ENCODE results near the gene NCOR2. TPM values are rescaled to one million over a fixed set of nuclear protein-coding genes. Genes with fewer than 3 reads are reported as not detected.

NCOR2 gene
- total and polyA plus RNA-seq, 2 donors = 14.6 to 48.2 TPM

GRCh38 chr12:124551268-124552144, 15.9 kb downstream of the NCOR2 start:
- 30% methylated on average over 25 of the region's 25 CpGs for WGBS
- peak overlapping the region; percentile 15 to 82 for H3K27ac ChIP-seq (ENCODE audit: low read depth in 1 of 2, low read length in 1 of 2)
- no peaks in the 10 kb centered on the region for H3K27me3 ChIP-seq (ENCODE audit: control insufficient read depth in 2 of 2, insufficient read depth in 1 of 2, low read length in 1 of 2)
- peaks cover 3 to 21% of the 10 kb centered on the region in 2 donors for H3K36me3 ChIP-seq (ENCODE audit: control insufficient read depth in 2 of 2, insufficient read depth in 2 of 2, low read length in 1 of 2)
- H3K4me3 ChIP-seq (ENCODE audit: low read length in 2 of 2) = no peak overlapping the region
- H3K9me3 ChIP-seq (ENCODE audit: control insufficient read depth in 2 of 2, insufficient read depth in 1 of 2, low read length in 1 of 2) = peaks cover 0 to 12% of the 10 kb centered on the region in 2 donors
- H3K4me1 ChIP-seq (ENCODE audit: control insufficient read depth in 2 of 2, insufficient read depth in 2 of 2, low read length in 2 of 2) = peaks cover 41 to 84% of the 10 kb centered on the region in 2 donors
- peak in 1 of 9 donors; percentile 55 for DNase-seq (ENCODE audit: low read depth in 6 of 9, low spot score in 9 of 9)

- Histone ChIP-seq H3K27me3 (ENCODE audit: control insufficient read depth in 2 of 2, insufficient read depth in 1 of 2, low read length in 1 of 2) (no peaks in the 10 kb centered on the region), H3K27ac (ENCODE audit: low read depth in 1 of 2, low read length in 1 of 2) (peak overlapping the region; percentile 64 to 82), H3K4me3 (ENCODE audit: low read length in 2 of 2) (no peak overlapping the region), H3K9me3 (ENCODE audit: control insufficient read depth in 2 of 2, insufficient read depth in 1 of 2, low read length in 1 of 2) (peaks cover 0 to 12% of the 10 kb centered on the region in 2 donors), H3K4me1 (ENCODE audit: control insufficient read depth in 2 of 2, insufficient read depth in 2 of 2, low read length in 2 of 2) (peaks cover 42 to 86% of the 10 kb centered on the region in 2 donors), H3K36me3 (ENCODE audit: control insufficient read depth in 2 of 2, insufficient read depth in 2 of 2, low read length in 1 of 2) (peaks cover 3 to 21% of the 10 kb centered on the region in 2 donors)
- 43% methylated on average over 11 of the region's 11 CpGs for WGBS
- no peak for DNase-seq (ENCODE audit: low read depth in 6 of 9, low spot score in 9 of 9)
Measured at GRCh38 chr12:124550123-124551089, 17.0 kb downstream of the NCOR2 start.

GRCh38 chr12:124549629-124550028, 17.8 kb downstream of the NCOR2 start:
- Histone ChIP-seq H3K36me3 (ENCODE audit: control insufficient read depth in 2 of 2, insufficient read depth in 2 of 2, low read length in 1 of 2) (peaks cover 7 to 21% of the 10 kb centered on the region in 2 donors), H3K4me3 (ENCODE audit: low read length in 2 of 2) (no peak overlapping the region), H3K27ac (ENCODE audit: low read depth in 1 of 2, low read length in 1 of 2) (no peak overlapping the region), H3K9me3 (ENCODE audit: control insufficient read depth in 2 of 2, insufficient read depth in 1 of 2, low read length in 1 of 2) (peaks cover 0 to 12% of the 10 kb centered on the region in 2 donors), H3K27me3 (ENCODE audit: control insufficient read depth in 2 of 2, insufficient read depth in 1 of 2, low read length in 1 of 2) (no peaks in the 10 kb centered on the region), H3K4me1 (ENCODE audit: control insufficient read depth in 2 of 2, insufficient read depth in 2 of 2, low read length in 2 of 2) (peaks cover 36 to 86% of the 10 kb centered on the region in 2 donors)
- WGBS = 94% methylated on average over 17 of the region's 17 CpGs
- DNase-seq (ENCODE audit: low read depth in 6 of 9, low spot score in 9 of 9) = no peak

GRCh38 chr12:124548854-124549378, 18.5 kb downstream of the NCOR2 start:
- H3K4me1 ChIP-seq (ENCODE audit: control insufficient read depth in 2 of 2, insufficient read depth in 2 of 2, low read length in 2 of 2) = peaks cover 30 to 86% of the 10 kb centered on the region in 2 donors

GRCh38 chr12:124547626-124548025, 19.8 kb downstream of the NCOR2 start:
- peaks cover 30 to 84% of the 10 kb centered on the region in 2 donors for H3K4me1 ChIP-seq (ENCODE audit: control insufficient read depth in 2 of 2, insufficient read depth in 2 of 2, low read length in 2 of 2)
- 99% methylated on average over 3 of the region's 3 CpGs for WGBS
- no peak overlapping the region for H3K27ac ChIP-seq (ENCODE audit: low read depth in 1 of 2, low read length in 1 of 2)
- no peak overlapping the region for H3K4me3 ChIP-seq (ENCODE audit: low read length in 2 of 2)
- no peaks in the 10 kb centered on the region for H3K27me3 ChIP-seq (ENCODE audit: control insufficient read depth in 2 of 2, insufficient read depth in 1 of 2, low read length in 1 of 2)
- DNase-seq (ENCODE audit: low read depth in 6 of 9, low spot score in 9 of 9) = no peak
- peaks cover 0 to 7% of the 10 kb centered on the region in 2 donors for H3K9me3 ChIP-seq (ENCODE audit: control insufficient read depth in 2 of 2, insufficient read depth in 1 of 2, low read length in 1 of 2)
- H3K36me3 ChIP-seq (ENCODE audit: control insufficient read depth in 2 of 2, insufficient read depth in 2 of 2, low read length in 1 of 2) = peaks cover 7 to 21% of the 10 kb centered on the region in 2 donors

More at GRCh38 chr12:124548854-124549378, 18.5 kb downstream of the NCOR2 start:
- Histone ChIP-seq H3K27me3 (ENCODE audit: control insufficient read depth in 2 of 2, insufficient read depth in 1 of 2, low read length in 1 of 2) (no peaks in the 10 kb centered on the region), H3K4me3 (ENCODE audit: low read length in 2 of 2) (no peak overlapping the region), H3K27ac (ENCODE audit: low read depth in 1 of 2, low read length in 1 of 2) (peak overlapping the region in 1 of 2 donors; percentile 47), H3K9me3 (ENCODE audit: control insufficient read depth in 2 of 2, insufficient read depth in 1 of 2, low read length in 1 of 2) (peaks cover 0 to 9% of the 10 kb centered on the region in 2 donors), H3K36me3 (ENCODE audit: control insufficient read depth in 2 of 2, insufficient read depth in 2 of 2, low read length in 1 of 2) (peaks cover 7 to 21% of the 10 kb centered on the region in 2 donors)
- 74% methylated on average over 24 of the region's 24 CpGs for WGBS
- no peak for DNase-seq (ENCODE audit: low read depth in 6 of 9, low spot score in 9 of 9)

GRCh38 chr12:124545508-124546418, 21.6 kb downstream of the NCOR2 start:
- peaks cover 16 to 66% of the 10 kb centered on the region in 2 donors for H3K4me1 ChIP-seq (ENCODE audit: control insufficient read depth in 2 of 2, insufficient read depth in 2 of 2, low read length in 2 of 2)
- H3K27me3 ChIP-seq (ENCODE audit: control insufficient read depth in 2 of 2, insufficient read depth in 1 of 2, low read length in 1 of 2) = no peaks in the 10 kb centered on the region
- H3K27ac ChIP-seq (ENCODE audit: low read depth in 1 of 2, low read length in 1 of 2) = no peak overlapping the region
- H3K36me3 ChIP-seq (ENCODE audit: control insufficient read depth in 2 of 2, insufficient read depth in 2 of 2, low read length in 1 of 2) = peaks cover 7 to 21% of the 10 kb centered on the region in 2 donors
- H3K9me3 ChIP-seq (ENCODE audit: control insufficient read depth in 2 of 2, insufficient read depth in 1 of 2, low read length in 1 of 2) = peaks cover 0 to 7% of the 10 kb centered on the region in 2 donors
- DNase-seq (ENCODE audit: low read depth in 6 of 9, low spot score in 9 of 9) = no peak
- H3K4me3 ChIP-seq (ENCODE audit: low read length in 2 of 2) = no peak overlapping the region
- 64% methylated on average over 26 of the region's 26 CpGs for WGBS

GRCh38 chr12:124544983-124545382, 22.4 kb downstream of the NCOR2 start:
- peaks cover 0 to 7% of the 10 kb centered on the region in 2 donors for H3K9me3 ChIP-seq (ENCODE audit: control insufficient read depth in 2 of 2, insufficient read depth in 1 of 2, low read length in 1 of 2)
- H3K36me3 ChIP-seq (ENCODE audit: control insufficient read depth in 2 of 2, insufficient read depth in 2 of 2, low read length in 1 of 2) = peaks cover 7 to 21% of the 10 kb centered on the region in 2 donors
- WGBS = 83% methylated on average over 8 of the region's 8 CpGs
- no peaks in the 10 kb centered on the region for H3K27me3 ChIP-seq (ENCODE audit: control insufficient read depth in 2 of 2, insufficient read depth in 1 of 2, low read length in 1 of 2)
- H3K27ac ChIP-seq (ENCODE audit: low read depth in 1 of 2, low read length in 1 of 2) = no peak overlapping the region
- H3K4me3 ChIP-seq (ENCODE audit: low read length in 2 of 2) = no peak overlapping the region
- no peak for DNase-seq (ENCODE audit: low read depth in 6 of 9, low spot score in 9 of 9)
- H3K4me1 ChIP-seq (ENCODE audit: control insufficient read depth in 2 of 2, insufficient read depth in 2 of 2, low read length in 2 of 2) = peaks cover 10 to 61% of the 10 kb centered on the region in 2 donors
